RWPE1 (cell line): ENCODE data around the gene WNT7B.
A peak's percentile ranks its signal among the peaks of the same experiment; 100 is the strongest.

Source experiments
- CTCF ChIA-PET: fragments of 350-600 bp; sonication (Branson Sonifier 250); formaldehyde crosslinking; extraction: SDS; loops from one replicate; lab custom pipeline; 2021; lab: Yijun Ruan, JAX
- POLR2A ChIA-PET: fragments of 400-600 bp; formaldehyde crosslinking; extraction: SDS; loops from one replicate; lab custom pipeline; 2020; ENCODE audit warnings: antibody characterized with exemption; ENCODE audit not compliant: low non-redundant PET; lab: Yijun Ruan, JAX
- DNase-seq: peaks from one replicate; pipeline ENCODE4 v3.0.0; 2012; ENCODE audit warnings: low spot score
- H3K27ac ChIP-seq: fragments of 450-650 bp; 2 replicates; pipeline ENCODE4 v1.5.1; 2017
- CTCF ChIP-seq: fragments of 450-650 bp; conservative IDR thresholded peaks from 2 replicates; pipeline ENCODE4 v1.5.1; 2017; ENCODE audit warnings: low read depth, mild to moderate bottlenecking

Gene WNT7B

GRCh38 chr22:45888221-45889092, 88.5 kb downstream of the WNT7B start:
- ChIA-PET CTCF (no interaction called here), POLR2A (no interaction called here)
- no peak for DNase-seq
- H3K27ac ChIP-seq: peak overlapping the region; percentile 70
- TF ChIP-seq CTCF: no peak

GRCh38 chr22:45887202-45888131, 89.5 kb downstream of the WNT7B start:
- CTCF ChIA-PET: no interaction called here
- peak overlapping the region; percentile 70 for H3K27ac ChIP-seq
- POLR2A ChIA-PET: no interaction called here
- TF ChIP-seq CTCF: no peak
- peak; percentile 60 for DNase-seq

GRCh38 chr22:45886540-45886939, 90.4 kb downstream of the WNT7B start:
- CTCF ChIA-PET: no interaction called here
- peak overlapping the region; percentile 70 for H3K27ac ChIP-seq
- TF ChIP-seq CTCF: no peak
- POLR2A ChIA-PET: no interaction called here
- DNase-seq: no peak

DNA sequence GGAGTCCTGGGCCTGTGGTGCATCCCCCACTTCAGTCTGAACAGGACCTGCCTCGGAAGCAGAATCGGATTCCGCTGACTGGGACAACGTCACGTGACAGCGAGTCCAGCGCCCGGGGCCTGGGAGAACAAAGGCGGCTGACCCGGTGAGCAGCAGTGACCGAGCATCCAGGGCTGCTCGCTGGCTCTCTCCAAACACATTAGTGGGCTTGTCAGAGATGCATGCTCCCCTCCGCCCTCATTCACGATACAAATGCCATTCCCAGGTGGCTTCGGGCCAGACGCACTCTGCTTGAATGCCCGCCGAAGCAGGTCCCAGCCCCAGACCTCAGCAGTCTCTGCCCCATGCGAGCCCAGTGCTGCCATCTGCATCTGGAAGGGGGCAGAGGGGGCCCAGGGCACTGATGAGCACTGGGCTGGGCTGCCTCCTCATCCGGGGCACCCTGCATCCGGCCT, 91.0 kb downstream of the WNT7B start:
- no peak for DNase-seq
- no peak for TF ChIP-seq CTCF
- POLR2A ChIA-PET: no interaction called here
- CTCF ChIA-PET: no interaction called here
- H3K27ac ChIP-seq: no peak overlapping the region

DNA sequence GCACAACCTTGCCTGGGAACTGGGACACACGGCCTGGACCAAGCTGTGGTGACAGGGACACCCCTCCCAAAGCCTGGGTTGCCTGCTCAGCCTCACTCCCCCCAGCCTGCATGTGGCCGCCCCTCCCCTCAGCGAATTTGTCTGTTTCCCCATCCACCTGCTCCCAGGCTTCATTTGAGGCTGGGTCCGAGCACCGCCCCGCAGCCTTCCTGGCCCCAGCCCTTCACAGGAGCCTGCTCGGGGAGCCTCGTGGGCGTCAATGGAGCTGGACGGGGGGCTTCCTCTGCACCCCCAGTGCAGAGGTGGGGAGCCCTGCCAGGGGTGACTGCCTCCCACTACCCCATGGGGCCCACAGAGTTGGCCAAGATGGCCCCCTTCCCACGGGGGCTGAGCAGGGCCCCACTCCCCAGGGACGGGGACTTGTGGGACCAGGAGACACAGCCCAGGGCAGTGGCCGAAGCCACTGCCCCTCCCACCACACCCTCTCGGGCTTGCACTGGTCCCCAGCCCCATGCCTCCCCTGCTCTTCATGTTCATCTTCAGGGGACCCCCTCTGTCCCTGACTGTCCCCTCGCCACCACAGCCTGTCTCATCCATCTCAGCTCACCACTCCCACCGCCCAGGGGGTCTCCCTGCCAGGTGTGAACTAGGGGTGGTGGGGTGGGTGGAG, 91.7 kb downstream of the WNT7B start:
- no peak for DNase-seq
- no peak overlapping the region for H3K27ac ChIP-seq
- ChIA-PET CTCF (interaction anchor here (0.7 kb wide), 1 partner anchor 21 kb away, joined by 3 read pairs; no protein-coding TSS in a partner anchor), POLR2A (no interaction called here)
- no peak for TF ChIP-seq CTCF
